Right cardiac atrium (tissue), 5 donors: ENCODE data around the gene FYB2. TPM values are rescaled to one million over a fixed set of nuclear protein-coding genes. Genes with fewer than 3 reads are reported as not detected.

Source experiments
- ATAC-seq, 2 donors: fragments of 200-7000 bp; cut with Tn5 transposase; one replicate each; pipeline versions ENCODE4 v1.8.0 to v1.9.1; 2020; ENCODE audit warnings: moderate library complexity in 2 of 2, mild to moderate bottlenecking in 1 of 2
- DNase-seq, 3 donors: peaks; one replicate each; pipeline ENCODE4 v3.0.0-alpha.2; 2020
- H3K27ac ChIP-seq: one replicate; pipeline ENCODE4 v1.5.1; 2013; ENCODE audit warnings: mild to moderate bottlenecking, low read length, control low read depth, moderate library complexity
- H3K27me3 ChIP-seq: one replicate; pipeline ENCODE4 v1.6.1; 2013; ENCODE audit not compliant: control insufficient read depth, insufficient read depth
- H3K4me1 ChIP-seq: one replicate; pipeline ENCODE4 v1.6.1; 2013; ENCODE audit warnings: low read length; ENCODE audit not compliant: control insufficient read depth, insufficient read depth
- H3K4me3 ChIP-seq: one replicate; pipeline ENCODE4 v1.5.1; 2013; ENCODE audit warnings: low read length, control low read depth
- H3K9me3 ChIP-seq: one replicate; pipeline ENCODE4 v1.6.1; 2013; ENCODE audit warnings: low read length; ENCODE audit not compliant: control insufficient read depth
- WGBS: extraction: QIAGEN DNeasy Blood & Tissue Kit; methylation state at CpG from one replicate; pipeline ENCODE4 v1.1.7; 2013; 5-methylcytosine and 5-hydroxymethylcytosine counted together
- intact Hi-C, 4 donors: fragments of 100-400 bp; cut with DNase I; formaldehyde crosslinking; loops; one replicate each; pipeline versions ENCODE4 v1.11.0 to v1.14.0; 2022 to 2023
- polyA plus RNA-seq: library from polyadenylated mRNA; stranded (reverse); fragments of 200-250 nt; gene quantifications from one replicate; pipeline ENCODE4 v1.2.3, GENCODE V29; 2013
- total RNA-seq, 4 donors: library from RNA; stranded (reverse); fragmentation: NEBNext Ultra II Directional; extraction: Animal tissue kit (Norgen Biotek cat#: 25700); gene quantifications; one replicate each; pipeline ENCODE4 v1.2.1, GENCODE V29; 2021
- donor health status: healthy with polysubstance abuse.
- donor health status: DM: no; HTN: yes; CAD: no.
- donor health status: DM: no; HTN: no; CAD: no.
- donor health status: DM: no; HTN: yes; CAD: no; lungs with severe emphysema.
- donor health status: DM: yes; HTN: yes; CAD: no.

Gene FYB2
- total and polyA plus RNA-seq, 5 donors: 0.14 to 0.79 (median 0.69) TPM; not detected in 1

DNA sequence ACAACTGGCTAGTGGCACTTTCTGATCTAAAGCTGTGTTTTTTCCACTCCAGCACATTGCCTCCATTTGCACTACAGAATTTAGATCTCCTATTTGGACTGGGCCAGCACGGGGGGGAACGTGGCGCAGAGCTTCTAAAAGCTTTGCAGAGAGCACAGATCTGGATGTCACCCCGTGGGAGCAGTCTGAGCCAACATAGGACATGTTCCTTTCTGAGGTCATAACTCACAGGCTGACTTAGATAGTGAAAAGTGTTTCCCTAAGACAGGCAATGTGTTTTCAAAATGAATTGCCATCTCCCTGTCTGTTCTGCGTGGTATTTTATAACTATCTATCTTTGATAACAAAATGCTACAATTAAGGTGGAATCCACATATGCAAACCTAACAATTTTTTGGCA lies 31.7 kb upstream of the FYB2 start:
- WGBS: 66% methylated on average over 5 of the region's 5 CpGs
- intact Hi-C loops: no loop called here
- no peak for ATAC-seq

DNA sequence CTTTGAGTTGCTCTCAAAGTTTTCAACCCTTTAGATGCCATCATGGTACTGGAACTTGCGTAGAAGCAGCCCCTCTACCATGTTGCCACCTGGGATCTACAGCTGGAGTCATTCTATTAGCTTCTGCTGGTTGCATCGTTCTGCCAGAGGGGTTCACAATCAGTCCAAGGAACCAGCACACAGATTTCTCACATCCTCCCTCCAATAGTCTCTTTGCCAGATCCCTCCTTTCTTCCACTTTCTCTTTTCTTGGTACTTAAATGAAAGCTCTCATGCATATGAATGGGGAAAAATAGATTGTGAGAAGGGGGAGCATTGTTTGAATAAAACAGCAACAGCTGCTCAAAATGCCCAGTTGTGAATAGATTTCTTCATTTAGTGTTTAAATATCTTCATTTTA lies 31.2 kb upstream of the FYB2 start:
- ATAC-seq: no peak
- H3K4me3 ChIP-seq: no peak overlapping the region
- 77% methylated on average over 2 of the region's 2 CpGs for WGBS
- no peaks in the 10 kb centered on the region for H3K4me1 ChIP-seq
- H3K9me3 ChIP-seq: no peaks in the 10 kb centered on the region
- H3K27me3 ChIP-seq: no peaks in the 10 kb centered on the region
- no peak overlapping the region for H3K27ac ChIP-seq
- intact Hi-C loops: no loop called here
- DNase-seq: no peak

More for the DNA sequence above, 31.7 kb upstream of the FYB2 start:
- H3K4me3 ChIP-seq: no peak overlapping the region
- no peaks in the 10 kb centered on the region for H3K27me3 ChIP-seq
- H3K4me1 ChIP-seq: no peaks in the 10 kb centered on the region
- no peaks in the 10 kb centered on the region for H3K9me3 ChIP-seq
- no peak overlapping the region for H3K27ac ChIP-seq
- no peak for DNase-seq

DNA sequence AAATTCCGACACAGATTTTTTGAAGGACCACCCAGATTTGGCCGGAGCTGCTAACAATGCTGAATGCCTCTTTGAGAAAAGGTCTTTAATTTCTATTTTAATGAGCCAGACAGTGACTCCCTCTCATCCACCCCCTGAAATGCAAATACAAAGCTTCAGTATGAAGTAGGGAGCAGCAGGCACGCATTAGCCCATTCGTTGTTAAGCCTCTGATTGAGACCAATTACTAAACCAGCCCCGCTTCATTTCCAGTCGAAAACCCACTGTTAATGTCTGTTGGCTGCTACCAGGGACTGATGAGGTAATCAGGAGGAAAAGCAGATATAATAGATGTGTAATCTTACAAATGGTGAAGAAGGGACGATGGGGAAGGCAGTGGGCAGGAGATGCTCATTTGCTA lies 30.5 kb upstream of the FYB2 start:
- ATAC-seq (no peak), DNase-seq (no peak)
- intact Hi-C loops: no loop called here
- H3K4me1 ChIP-seq: no peaks in the 10 kb centered on the region
- H3K27ac ChIP-seq: no peak overlapping the region
- no peaks in the 10 kb centered on the region for H3K27me3 ChIP-seq
- H3K9me3 ChIP-seq: no peaks in the 10 kb centered on the region
- H3K4me3 ChIP-seq: no peak overlapping the region
- WGBS: 74% methylated on average over 7 of the region's 7 CpGs

DNA sequence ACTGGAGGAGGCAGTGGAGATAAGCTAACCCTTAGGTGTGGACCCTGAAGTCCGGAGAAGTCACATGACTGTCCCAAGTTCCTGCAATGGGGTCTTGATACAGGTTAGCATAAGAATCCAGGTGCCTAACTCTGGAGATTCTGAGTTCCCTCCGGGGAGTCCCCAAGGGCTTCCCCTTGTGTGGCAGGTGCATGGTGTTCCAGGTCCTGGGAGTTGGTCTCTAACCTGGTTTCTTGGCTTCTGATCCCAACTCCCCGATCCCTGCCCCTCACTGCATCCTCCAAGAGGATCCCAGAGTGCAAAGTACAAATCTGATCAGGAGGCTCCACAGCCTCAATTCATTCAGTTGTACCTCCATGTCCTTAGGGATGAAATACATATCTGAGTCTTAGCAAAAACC lies 26.1 kb upstream of the FYB2 start:
- ATAC-seq (no peak), DNase-seq (no peak)
- H3K27me3 ChIP-seq: no peaks in the 10 kb centered on the region
- no peaks in the 10 kb centered on the region for H3K4me1 ChIP-seq
- H3K4me3 ChIP-seq: no peak overlapping the region
- intact Hi-C loops: no loop called here
- 82% methylated on average over 3 of the region's 3 CpGs for WGBS
- no peak overlapping the region for H3K27ac ChIP-seq
- H3K9me3 ChIP-seq: no peaks in the 10 kb centered on the region

DNA sequence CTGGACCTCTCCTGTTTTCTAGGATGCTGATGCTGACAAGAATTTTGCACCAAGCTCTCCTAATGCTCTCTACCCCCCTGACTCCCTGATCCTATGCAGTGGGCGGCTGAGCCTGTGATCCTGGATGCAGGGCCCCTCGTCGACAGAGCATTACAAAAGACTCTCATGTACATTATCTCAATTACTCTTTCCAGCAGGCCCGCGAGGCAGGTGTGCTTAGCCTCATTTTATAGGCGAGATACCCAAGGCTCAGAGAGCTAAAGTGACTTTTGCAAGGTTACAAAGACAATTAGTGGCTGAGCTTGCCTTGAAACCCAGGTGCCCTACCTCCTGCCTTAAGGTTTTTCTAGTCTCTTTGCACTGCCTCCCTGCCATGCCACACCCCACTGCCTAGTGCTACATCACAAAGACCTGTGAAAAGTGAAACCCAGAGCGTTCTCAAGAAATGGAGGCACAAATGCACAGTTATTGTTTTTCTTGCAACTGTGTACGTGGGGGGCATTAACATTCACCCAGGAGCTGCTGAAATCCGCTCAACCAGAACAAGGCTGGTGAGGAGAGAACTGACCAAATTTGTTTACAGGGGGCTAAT lies 25.4 kb upstream of the FYB2 start:
- 64% methylated on average over 9 of the region's 9 CpGs for WGBS
- intact Hi-C loops: no loop called here
- H3K4me3 ChIP-seq: no peak overlapping the region
- H3K4me1 ChIP-seq: no peaks in the 10 kb centered on the region
- no peak for ATAC-seq
- DNase-seq: no peak
- H3K27me3 ChIP-seq: no peaks in the 10 kb centered on the region
- no peak overlapping the region for H3K27ac ChIP-seq
- H3K9me3 ChIP-seq: no peaks in the 10 kb centered on the region

DNA sequence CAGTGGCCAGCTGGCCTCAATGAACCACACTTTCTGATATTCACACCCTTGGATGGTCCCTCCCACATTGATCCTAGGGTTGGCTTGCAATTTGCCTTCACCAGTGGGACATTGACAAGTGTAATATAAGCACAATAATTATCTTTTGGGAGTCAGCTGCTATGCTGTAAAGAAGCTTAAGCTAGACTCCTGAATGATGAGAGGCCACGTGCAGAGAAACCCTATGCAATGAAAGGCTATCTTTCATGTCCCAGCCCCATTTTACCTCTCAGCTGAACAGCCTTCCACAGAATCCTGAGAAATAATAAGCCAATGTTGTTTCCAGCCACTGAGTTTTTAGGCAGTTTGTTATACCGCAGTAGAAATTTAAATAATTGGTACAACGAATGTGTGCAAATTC lies 24.3 kb upstream of the FYB2 start:
- Histone ChIP-seq H3K9me3 (peaks cover 3% of the 10 kb centered on the region), H3K27me3 (no peaks in the 10 kb centered on the region), H3K4me1 (no peaks in the 10 kb centered on the region), H3K4me3 (no peak overlapping the region), H3K27ac (no peak overlapping the region)
- ATAC-seq: no peak
- 86% methylated on average over 3 of the region's 3 CpGs for WGBS
- DNase-seq: no peak
- intact Hi-C loops: no loop called here

DNA sequence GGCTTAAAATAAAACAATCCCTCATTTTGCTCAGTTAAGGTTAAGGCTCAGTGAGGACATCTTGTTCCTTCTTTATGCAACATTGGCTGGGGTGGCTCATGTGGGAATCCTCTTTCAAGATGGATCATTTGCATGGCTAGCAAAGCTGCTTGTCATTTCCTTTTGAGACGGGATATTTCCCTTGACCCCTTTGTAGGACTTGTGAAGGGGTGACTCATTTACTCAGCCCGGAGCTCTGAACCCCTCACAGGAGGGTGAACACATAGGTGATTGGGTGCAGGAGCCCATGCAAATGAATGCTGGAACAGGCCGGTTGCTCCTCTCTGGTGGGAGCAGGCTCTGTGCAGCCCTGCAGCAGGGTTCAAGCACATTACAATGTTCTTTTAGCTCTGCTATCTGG lies 19.6 kb upstream of the FYB2 start:
- no peak for ATAC-seq
- Histone ChIP-seq H3K4me3 (no peak overlapping the region), H3K27me3 (no peaks in the 10 kb centered on the region), H3K27ac (no peak overlapping the region), H3K4me1 (no peaks in the 10 kb centered on the region), H3K9me3 (peaks cover 3% of the 10 kb centered on the region)
- no peak for DNase-seq
- 67% methylated on average over 3 of the region's 3 CpGs for WGBS
- intact Hi-C loops: loop anchor here in 1 of 4 donors (10.0 kb wide), 1 partner anchor 486 kb away; no protein-coding TSS in a partner anchor

DNA sequence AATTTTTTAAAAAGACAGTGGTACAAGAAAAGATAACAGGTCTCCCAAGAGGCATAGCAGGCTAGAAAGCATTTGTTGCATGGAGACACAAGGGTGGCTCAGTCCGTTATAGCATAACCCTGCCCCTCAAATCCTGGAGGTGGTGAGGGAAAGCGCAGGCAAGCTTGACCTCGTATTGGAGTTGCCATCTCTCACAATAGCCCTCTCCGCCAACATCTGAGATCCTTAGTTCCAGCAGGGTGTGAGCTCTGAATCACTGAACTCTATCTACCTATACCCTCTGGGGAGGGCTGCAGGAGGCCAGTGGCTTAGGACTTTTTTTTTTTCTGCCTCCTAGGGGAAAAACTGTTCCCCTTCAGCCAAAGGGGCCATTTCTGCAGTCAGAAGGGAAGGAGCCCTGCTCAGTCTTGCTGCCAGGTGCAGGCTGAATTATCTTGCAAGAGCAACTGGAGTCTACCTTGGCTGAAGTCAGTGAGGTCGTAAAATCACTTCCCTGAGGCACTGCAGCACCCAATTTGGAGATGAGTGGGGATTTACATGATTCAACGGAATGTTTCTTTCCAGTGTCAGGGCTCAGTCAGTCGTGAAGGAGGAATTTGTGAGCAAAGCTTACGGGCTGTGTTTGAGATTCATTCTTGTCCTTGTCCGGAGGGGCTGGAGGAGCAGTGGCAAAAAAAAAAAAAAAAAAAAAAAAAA lies 18.2 kb upstream of the FYB2 start:
- no peak overlapping the region for H3K27ac ChIP-seq
- H3K4me1 ChIP-seq: no peaks in the 10 kb centered on the region
- ATAC-seq (no peak), DNase-seq (no peak)
- intact Hi-C loops: loop anchor here in 1 of 4 donors (10.0 kb wide), 1 partner anchor 487 kb away; no protein-coding TSS in a partner anchor
- H3K4me3 ChIP-seq: no peak overlapping the region
- 64% methylated on average over 9 of the region's 9 CpGs for WGBS
- peaks cover 3% of the 10 kb centered on the region for H3K9me3 ChIP-seq
- no peaks in the 10 kb centered on the region for H3K27me3 ChIP-seq

DNA sequence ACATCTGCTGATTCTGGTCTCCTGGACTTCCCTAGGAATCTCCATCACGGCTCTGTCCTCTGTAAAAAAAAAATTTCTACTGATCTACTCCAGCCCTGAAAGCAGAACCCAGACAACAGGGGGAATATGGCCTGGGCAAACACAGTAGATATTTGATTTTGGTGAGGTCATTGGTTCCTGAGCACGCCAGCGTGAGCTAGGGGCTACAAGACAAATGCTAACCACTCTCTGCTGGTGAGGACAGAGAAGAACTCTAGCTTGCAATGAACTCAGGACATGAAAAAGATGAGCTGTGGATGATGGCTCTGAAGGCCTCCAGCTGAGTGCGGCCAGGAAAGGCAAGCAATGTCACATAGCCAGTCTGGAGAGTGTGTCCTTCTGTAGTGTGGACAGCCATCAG lies 17.2 kb upstream of the FYB2 start:
- no peaks in the 10 kb centered on the region for H3K27me3 ChIP-seq
- intact Hi-C loops: loop anchor here in 1 of 4 donors (10.0 kb wide), 1 partner anchor 488 kb away; no protein-coding TSS in a partner anchor
- WGBS: 83% methylated on average over 4 of the region's 4 CpGs
- H3K4me3 ChIP-seq: no peak overlapping the region
- DNase-seq (no peak), ATAC-seq (no peak)
- H3K4me1 ChIP-seq: no peaks in the 10 kb centered on the region
- peaks cover 3% of the 10 kb centered on the region for H3K9me3 ChIP-seq
- H3K27ac ChIP-seq: no peak overlapping the region

DNA sequence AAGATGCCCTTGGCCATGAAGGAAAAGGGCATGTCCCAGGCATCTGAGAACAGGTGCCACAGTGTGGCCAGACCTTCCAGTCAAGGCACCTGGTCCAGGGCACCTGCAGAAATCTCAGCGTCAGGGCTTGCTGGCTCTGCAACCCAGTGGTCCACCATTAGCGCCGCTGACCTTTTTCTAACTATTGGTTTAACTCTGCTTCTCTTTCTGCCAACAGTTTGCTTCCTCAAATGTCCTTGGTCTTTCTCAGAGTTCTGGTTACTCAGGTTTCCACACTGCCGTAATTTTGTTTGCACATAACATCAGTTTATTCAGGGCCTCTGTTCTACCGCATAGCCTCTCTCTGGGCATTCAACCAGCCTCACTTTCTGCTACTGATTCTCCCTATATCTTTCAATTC lies 16.5 kb upstream of the FYB2 start:
- Histone ChIP-seq H3K4me3 (no peak overlapping the region), H3K9me3 (peaks cover 3% of the 10 kb centered on the region), H3K27me3 (no peaks in the 10 kb centered on the region), H3K4me1 (no peaks in the 10 kb centered on the region), H3K27ac (no peak overlapping the region)
- intact Hi-C loops: loop anchor here in 1 of 4 donors (10.0 kb wide), 1 partner anchor 489 kb away; no protein-coding TSS in a partner anchor
- WGBS: 96% methylated on average over 5 of the region's 5 CpGs
- ATAC-seq: no peak
- DNase-seq: no peak

DNA sequence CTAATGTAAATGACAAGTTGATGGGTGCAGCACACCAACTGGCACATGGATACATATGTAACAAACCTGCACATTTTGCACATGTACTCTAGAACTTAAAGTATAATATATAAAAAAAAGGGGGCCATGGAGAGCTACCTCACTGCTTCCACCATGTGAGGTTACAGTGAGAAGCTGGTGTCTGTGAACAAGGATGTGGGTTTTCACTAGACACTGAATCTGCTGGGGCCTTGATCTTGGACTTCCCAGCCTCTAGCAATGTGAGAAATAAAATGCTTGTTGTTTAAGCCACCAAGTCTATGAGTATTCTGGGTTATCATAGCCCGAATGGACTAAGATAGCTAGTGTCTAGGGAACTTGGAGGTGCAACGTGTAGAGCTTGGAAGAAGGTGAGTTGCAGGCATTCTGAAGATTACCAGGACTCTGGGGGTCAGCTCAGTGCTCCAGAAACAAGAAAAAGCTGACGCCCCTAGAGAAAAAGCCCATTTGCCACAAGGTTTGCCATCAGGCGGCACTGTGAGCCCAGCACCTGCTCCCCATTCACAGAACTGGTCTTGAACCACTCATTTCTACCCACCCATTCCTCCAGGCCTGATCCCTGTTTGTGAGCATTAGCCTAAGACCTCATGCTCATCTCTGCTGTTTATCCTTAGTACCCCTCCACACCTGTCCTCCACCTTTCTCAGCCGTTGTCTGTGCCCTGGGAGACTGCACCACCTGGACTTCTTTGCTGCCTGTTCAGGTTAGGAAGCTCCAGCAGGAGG lies 15.1 kb upstream of the FYB2 start:
- Histone ChIP-seq H3K27ac (no peak overlapping the region), H3K4me3 (no peak overlapping the region), H3K27me3 (no peaks in the 10 kb centered on the region), H3K9me3 (no peaks in the 10 kb centered on the region), H3K4me1 (no peaks in the 10 kb centered on the region)
- ATAC-seq (no peak), DNase-seq (no peak)
- intact Hi-C loops: loop anchor here in 3 of 4 donors (5.0 to 10.0 kb wide), 3 partner anchors 490 to 1213 kb away; no protein-coding TSS in a partner anchor
- WGBS: 81% methylated on average over 5 of the region's 5 CpGs
